ENCODE measurements around the gene GALNT14.

Gene GALNT14

GRCh38 chr2:31054842-31055388, 83.3 kb downstream of the GALNT14 start:
- DNase-seq (ENCODE audit: low spot score) = no peak

GRCh38 chr2:31053929-31054782, 84.1 kb downstream of the GALNT14 start:
- no peak for DNase-seq (ENCODE audit: low spot score)

GRCh38 chr2:31052284-31052683, 86.0 kb downstream of the GALNT14 start:
- DNase-seq (ENCODE audit: low spot score) = no peak

- no peak for DNase-seq (ENCODE audit: low spot score)
Measured at GRCh38 chr2:31051258-31052140, 86.7 kb downstream of the GALNT14 start.

DNA sequence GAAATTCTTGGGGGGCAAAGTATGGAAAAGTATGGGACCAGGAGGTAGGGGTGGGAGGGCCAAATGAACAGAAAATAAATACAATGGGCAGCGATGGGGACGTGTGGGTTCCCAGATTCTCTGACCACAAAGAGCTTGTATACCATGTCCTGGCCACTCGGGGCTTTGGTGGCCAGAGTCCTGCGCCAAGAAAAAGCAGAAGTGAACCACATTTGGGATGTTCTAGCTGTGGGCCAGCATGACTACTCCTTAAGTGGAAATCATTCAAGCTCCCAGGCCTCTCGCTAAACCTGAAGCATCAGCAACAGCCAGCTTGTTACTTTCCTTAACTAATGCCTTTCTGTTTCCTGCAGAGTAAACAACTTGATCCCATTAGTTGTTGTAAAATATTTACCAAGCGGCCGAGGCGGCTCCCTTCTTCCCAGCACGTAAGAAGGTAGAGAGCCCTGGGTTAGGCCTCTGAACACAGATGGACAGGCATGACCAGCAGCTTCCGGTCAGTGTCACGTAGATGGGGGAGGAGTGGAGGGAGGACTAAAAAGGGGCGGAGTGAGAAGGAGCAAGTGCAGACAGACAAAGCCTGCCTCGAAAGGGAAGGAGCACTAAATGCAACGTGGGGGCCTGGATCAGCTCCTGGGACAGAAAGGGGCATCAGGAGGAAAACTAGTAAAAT, 88.2 kb downstream of the GALNT14 start:
- DNase-seq (ENCODE audit: low spot score) = no peak

DNA sequence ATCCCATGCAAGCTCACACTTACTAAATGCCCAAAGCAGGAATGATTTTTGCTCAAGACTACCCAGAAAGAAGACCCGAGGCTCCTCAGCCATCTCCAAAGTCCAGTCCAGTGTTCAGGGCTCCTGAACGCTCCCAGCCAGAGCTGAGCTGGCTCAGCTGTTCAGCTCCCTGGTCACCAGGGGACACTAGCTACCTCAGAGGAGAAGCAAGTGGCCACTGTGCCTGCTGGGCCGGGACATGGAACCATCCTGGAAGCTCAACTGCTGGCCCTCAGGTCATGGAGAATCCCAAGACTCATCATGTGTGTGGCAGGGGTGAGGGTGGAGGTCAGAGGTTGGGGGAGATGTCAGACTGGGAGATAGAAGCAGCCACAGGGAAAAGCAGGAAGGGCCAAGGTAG, 89.0 kb downstream of the GALNT14 start:
- DNase-seq (ENCODE audit: low spot score) = no peak

GRCh38 chr2:31047599-31047998, 90.6 kb downstream of the GALNT14 start:
- DNase-seq (ENCODE audit: low spot score) = no peak

- DNase-seq (ENCODE audit: low spot score) = no peak
Measured at GRCh38 chr2:31038385-31038784, 99.9 kb downstream of the GALNT14 start.

- DNase-seq (ENCODE audit: low spot score) = no peak
Measured at GRCh38 chr2:31037058-31037457, 101.2 kb downstream of the GALNT14 start.

DNA sequence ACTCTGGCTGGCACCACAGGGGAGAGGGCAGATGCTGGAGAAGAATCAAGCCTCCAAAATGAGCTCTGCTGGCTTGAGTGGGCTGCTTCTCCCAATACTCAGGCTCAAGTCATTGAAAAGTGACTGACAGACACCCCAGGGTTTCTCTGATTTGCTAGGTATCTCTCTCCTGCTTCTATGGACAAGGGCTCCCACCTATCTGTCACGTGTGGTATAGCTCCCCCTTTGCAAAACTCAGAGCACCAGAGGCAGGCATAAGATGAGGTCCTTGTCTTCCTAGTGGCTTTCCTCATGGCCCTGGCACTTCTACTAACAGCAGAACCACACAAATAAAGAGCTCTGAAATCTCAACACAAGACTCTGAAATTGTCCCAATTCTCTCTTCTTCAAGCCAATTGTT, 105.2 kb downstream of the GALNT14 start:
- DNase-seq (ENCODE audit: low spot score) = no peak

- DNase-seq (ENCODE audit: low spot score) = no peak
Measured at GRCh38 chr2:31032475-31032874, 105.8 kb downstream of the GALNT14 start.

DNA sequence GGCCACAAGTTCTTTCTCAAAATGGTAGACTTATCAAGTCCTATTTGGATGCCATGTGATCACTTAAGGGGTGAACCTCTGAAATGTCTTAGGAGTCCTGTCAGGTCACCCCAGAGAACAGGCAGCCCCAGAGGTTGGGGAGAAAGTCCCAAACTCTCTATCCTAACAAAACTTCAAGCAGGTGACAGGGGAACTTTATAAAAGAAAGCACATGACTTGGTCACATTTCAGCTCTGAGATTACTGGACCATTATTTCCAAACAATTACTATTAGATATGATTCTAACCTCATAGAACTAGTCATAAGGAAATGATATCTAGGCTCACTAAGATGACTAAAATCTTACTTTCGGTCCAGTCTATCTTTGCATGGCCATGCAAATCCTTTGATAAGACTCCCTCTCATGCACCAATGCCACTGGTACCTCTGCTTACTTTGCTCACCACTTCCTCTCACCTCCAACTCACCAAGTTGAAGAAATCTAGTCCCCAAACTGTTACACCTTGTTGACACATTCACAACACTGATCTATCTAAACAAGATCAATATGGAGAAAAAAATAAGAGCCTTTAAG, 107.0 kb downstream of the GALNT14 start:
- no peak for DNase-seq (ENCODE audit: low spot score)

- DNase-seq (ENCODE audit: low spot score) = no peak
Measured at GRCh38 chr2:31028417-31028816, 109.8 kb downstream of the GALNT14 start.

GRCh38 chr2:31027549-31027948, 110.7 kb downstream of the GALNT14 start:
- no peak for DNase-seq (ENCODE audit: low spot score)

- no peak for DNase-seq (ENCODE audit: low spot score)
Measured at GRCh38 chr2:31023541-31023940, 114.7 kb downstream of the GALNT14 start.

DNA sequence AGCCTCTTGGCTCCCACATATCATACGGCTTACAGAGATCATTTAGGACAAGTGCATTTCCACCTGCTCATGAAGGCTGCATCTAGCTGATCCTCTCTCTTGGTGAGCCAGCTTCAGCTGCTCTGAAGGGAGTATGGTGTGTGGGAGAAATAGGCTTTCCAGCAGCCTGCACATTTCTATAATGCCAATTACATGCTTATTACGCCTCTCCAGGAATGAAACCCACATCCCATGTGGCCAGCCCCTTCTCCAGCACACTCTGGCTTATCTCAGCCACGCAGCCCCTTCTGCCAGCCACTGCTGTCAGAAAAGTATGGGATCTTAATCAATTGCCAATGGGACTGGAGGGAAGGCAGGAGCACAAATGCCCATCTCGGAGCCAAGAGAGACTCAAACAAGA, 117.5 kb downstream of the GALNT14 start:
- DNase-seq (ENCODE audit: low spot score) = no peak

DNA sequence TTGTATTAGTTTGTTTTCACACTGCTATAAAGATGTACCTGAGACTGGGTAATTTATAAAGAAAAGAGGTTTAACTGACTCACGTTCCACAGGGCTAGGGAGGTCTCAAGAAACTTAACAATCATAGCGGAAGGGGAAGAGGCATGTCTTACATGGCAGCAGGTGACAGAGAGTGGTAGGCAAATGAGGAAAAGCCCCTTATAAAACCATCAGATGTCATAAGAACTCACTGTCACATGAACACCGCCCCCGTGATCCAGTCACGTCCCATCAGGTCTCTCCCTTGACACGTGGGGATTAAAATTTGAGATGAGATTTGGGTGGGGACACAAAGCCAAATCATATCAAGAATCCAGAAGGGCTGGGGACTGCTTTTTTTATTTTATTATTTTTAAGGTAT, 120.0 kb downstream of the GALNT14 start:
- no peak for DNase-seq (ENCODE audit: low spot score)

GRCh38 chr2:31016648-31017047, 121.6 kb downstream of the GALNT14 start:
- no peak for DNase-seq (ENCODE audit: low spot score)

DNA sequence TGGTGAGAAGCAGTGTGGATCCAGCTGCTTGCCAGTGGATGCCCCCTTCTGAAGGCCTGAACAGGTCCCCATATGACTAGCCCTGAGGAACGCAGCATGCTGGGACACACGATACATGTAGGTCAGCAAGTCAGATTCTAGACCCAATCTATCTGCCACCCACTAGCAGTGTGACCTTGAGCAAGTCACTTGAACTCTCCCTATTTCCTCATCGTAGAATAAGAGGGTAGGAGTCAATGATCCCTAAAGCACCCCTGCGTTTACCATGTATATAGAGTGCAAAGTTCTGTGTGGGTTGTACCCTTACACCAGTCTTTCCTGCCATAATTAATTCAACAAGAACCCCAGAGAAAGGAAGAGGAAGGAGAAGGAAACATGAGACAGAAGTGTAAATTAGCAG, 123.7 kb downstream of the GALNT14 start:
- no peak for DNase-seq (ENCODE audit: low spot score)

- no peak for DNase-seq (ENCODE audit: low spot score)
Measured at GRCh38 chr2:31013301-31013700, 124.9 kb downstream of the GALNT14 start.

DNA sequence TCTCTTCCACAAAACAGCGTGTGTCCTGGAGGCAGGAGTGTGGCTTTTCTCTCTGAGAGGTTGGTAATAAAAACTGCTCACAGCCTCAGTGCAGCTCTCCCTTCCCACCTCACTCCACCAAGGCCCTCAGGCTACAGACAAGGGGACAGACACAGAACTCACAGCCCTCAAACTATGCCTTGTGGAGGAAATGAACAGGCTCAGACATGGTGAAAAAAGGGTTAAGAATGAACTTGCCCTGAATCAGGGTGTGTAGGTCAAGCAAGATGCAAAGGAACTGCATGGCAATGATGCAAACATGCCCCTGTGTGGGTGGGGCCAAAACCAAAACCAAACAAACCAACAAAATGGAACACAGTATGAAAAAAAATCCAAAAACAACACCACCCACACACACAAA, 125.8 kb downstream of the GALNT14 start:
- DNase-seq (ENCODE audit: low spot score) = no peak

GRCh38 chr2:31011587-31011986, 126.7 kb downstream of the GALNT14 start:
- no peak for DNase-seq (ENCODE audit: low spot score)

All from HuH-7.5 (cell line).